NCI-H1417 treated with DMSO at 0.1 percent for 48 hours (cell line): ENCODE results near the gene ACACA.
"Not testable (repeated sequence)": the region's sequence is repeated elsewhere in the genome, so short reads cannot be mapped to it uniquely, and the experiment has no call there.

Experiments used
- DNase-seq: peaks from one replicate; lab custom pipeline; 2025; lab: John Stamatoyannopoulos, UW

ACACA gene

GRCh38 chr17:37406635-37407461, at the start of gene ACACA, which contains the start of gene TADA2A:
ACACA (minus strand) TSS chr17:37406836; CDS start chr17:37406299, 537 bp downstream.
TADA2A (plus strand) TSS chr17:37406886; CDS start chr17:37411366, 4,480 bp downstream.
- DNase-seq: peak; percentile 38

- no peak for DNase-seq
Measured at GRCh38 chr17:37450112-37450511, 43.5 kb upstream of the ACACA start.

GRCh38 chr17:37447641-37448040, 41.0 kb upstream of the ACACA start:
- DNase-seq: no peak

- no peak for DNase-seq
Measured at GRCh38 chr17:37446027-37446426, 39.4 kb upstream of the ACACA start.

GRCh38 chr17:37441369-37442014, 34.9 kb upstream of the ACACA start:
- DNase-seq: not testable (repeated sequence)

GRCh38 chr17:37440424-37440823, 33.8 kb upstream of the ACACA start:
- DNase-seq: no peak

- no peak for DNase-seq
Measured at GRCh38 chr17:37438141-37438540, 31.5 kb upstream of the ACACA start.

- DNase-seq: no peak
Measured at GRCh38 chr17:37432671-37433070, 26.0 kb upstream of the ACACA start.

GRCh38 chr17:37430051-37430627, 23.5 kb upstream of the ACACA start:
- DNase-seq: no peak

GRCh38 chr17:37429453-37429852, 22.8 kb upstream of the ACACA start:
- DNase-seq: no peak

GRCh38 chr17:37429039-37429438, 22.4 kb upstream of the ACACA start:
- no peak for DNase-seq

- no peak for DNase-seq
Measured at GRCh38 chr17:37425268-37425667, 18.6 kb upstream of the ACACA start.

- DNase-seq: no peak
Measured at GRCh38 chr17:37422971-37423625, 16.5 kb upstream of the ACACA start.

- no peak for DNase-seq
Measured at GRCh38 chr17:37417852-37418251, 11.2 kb upstream of the ACACA start.

- no peak for DNase-seq
Measured at GRCh38 chr17:37413875-37414519, 7.4 kb upstream of the ACACA start.

- no peak for DNase-seq
Measured at GRCh38 chr17:37410357-37410756, 3.7 kb upstream of the ACACA start.

GRCh38 chr17:37408145-37408479, 1.5 kb upstream of the ACACA start:
- not testable (repeated sequence) for DNase-seq

GRCh38 chr17:37405955-37406634, 541 bp downstream of the ACACA start:
- no peak for DNase-seq

- DNase-seq: not testable (repeated sequence)
Measured at GRCh38 chr17:37405522-37405921, 1.1 kb downstream of the ACACA start.

- no peak for DNase-seq
Measured at GRCh38 chr17:37400505-37400904, 6.1 kb downstream of the ACACA start.

GRCh38 chr17:37399265-37399803, 7.3 kb downstream of the ACACA start:
- no peak for DNase-seq
